Epithelial cell of proximal tubule (primary cell): ENCODE data around the gene ITK. TPM values are rescaled to one million over a fixed set of nuclear protein-coding genes. Genes with fewer than 3 reads are reported as not detected.

Source experiments
- DNase-seq: peaks from one replicate; pipeline ENCODE4 v3.0.0-alpha.2; 2011; ENCODE audit warnings: low read depth
- H3K4me3 ChIP-seq: 2 replicates; pipeline ENCODE4 v1.5.1; 2011; ENCODE audit warnings: low read depth, mild to moderate bottlenecking, low read length
- total RNA-seq: library from RNA; depleted of rRNA; stranded (reverse); fragments of >200 nt; gene quantifications from 2 replicates; pipeline ENCODE4 v1.2.3, GENCODE V29; 2015
- TF ChIP-seq, protein P1 (sequence below): conservative IDR thresholded peaks from 2 replicates; pipeline ENCODE4 v1.5.1; 2012; ENCODE audit warnings: low read depth, mild to moderate bottlenecking, low read length

The ITK gene
- total RNA-seq, 1 donor from 2014 or later = not detected

DNA sequence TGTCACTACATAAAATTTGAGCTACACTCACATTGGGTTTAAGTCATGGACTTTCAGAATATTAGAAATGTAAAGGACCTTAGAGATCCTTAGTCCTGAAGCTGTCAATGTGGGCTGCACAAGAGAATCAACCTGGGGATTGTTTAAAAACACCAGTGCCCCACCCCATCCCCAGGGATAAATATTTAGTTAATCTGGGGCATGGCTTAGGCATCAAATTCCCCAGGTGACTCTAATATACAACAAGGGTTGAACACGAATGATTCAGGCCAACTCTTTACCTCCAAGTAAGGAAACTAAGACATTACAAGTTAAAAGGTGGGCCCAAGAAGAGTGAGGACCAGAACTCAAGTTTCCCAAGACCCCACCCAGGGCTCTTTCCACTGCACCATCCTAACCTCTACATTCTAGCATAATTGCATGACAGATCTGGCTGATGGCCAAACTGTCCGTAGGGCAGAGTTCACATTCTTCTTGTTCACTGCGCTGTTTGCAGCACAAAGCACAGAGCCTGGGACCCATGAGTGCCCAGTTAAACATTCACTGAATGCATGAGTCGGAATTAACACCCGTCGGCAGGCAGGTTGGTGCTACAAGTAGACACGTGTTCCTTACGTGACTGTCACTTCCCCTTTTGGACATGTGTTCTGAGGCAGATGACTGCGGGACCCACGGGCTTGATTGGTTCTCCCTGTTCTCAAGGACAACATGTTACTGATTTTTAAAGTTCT lies 110.5 kb downstream of the ITK start:
- TF ChIP-seq, protein P1, sequence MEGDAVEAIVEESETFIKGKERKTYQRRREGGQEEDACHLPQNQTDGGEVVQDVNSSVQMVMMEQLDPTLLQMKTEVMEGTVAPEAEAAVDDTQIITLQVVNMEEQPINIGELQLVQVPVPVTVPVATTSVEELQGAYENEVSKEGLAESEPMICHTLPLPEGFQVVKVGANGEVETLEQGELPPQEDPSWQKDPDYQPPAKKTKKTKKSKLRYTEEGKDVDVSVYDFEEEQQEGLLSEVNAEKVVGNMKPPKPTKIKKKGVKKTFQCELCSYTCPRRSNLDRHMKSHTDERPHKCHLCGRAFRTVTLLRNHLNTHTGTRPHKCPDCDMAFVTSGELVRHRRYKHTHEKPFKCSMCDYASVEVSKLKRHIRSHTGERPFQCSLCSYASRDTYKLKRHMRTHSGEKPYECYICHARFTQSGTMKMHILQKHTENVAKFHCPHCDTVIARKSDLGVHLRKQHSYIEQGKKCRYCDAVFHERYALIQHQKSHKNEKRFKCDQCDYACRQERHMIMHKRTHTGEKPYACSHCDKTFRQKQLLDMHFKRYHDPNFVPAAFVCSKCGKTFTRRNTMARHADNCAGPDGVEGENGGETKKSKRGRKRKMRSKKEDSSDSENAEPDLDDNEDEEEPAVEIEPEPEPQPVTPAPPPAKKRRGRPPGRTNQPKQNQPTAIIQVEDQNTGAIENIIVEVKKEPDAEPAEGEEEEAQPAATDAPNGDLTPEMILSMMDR = no peak
- DNase-seq = peak; percentile 98
- H3K4me3 ChIP-seq = no peak overlapping the region

DNA sequence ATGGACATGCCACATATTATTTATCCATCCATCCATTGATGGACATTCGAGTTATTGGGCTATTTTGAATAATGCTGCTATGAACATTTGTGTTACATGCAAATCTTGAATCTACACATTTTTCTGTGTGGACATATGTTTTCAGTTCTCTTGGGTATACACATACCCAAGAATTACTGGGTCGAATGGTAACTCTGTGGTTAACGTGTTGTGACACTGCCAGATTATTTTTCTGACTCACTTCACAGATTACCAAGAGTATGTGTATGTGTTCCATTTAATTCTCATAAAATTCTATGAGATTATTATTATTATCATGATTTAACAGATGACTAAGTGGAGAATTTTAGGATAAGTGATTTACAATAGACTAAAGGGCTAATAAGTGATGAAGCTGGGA lies 112.0 kb downstream of the ITK start:
- TF ChIP-seq, protein P1 = no peak
- H3K4me3 ChIP-seq = no peak overlapping the region
- no peak for DNase-seq

DNA sequence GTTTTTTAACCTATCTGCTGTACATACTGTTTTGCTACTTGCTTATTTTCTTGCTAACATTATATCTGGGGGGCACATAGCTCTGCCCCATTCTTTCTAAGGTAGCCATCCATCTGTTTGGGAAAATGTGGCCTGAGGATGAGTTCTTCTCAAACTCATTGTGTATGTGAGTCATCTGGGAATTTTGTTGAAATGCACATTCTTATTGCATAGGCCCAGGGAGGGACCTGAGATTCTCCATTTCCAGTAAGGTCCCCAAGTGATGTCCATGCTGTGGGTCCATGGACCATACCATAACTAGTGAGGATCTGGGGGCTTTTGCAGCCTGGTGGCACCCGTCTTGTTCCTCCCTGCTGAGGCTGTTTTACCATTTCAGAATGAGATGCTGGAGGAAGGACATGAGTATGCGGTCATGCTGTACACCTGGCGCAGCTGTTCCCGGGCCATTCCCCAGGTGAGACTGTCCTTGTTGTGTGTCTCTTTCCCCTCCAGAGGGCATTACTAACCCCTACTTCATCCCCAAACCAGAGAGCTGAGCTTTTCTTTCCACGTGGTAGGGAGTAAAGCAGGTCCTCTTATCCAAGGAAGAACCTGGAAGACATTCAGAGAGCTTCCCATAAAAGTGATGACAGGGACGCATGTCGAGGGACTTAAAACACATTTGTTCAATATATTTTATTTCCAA lies 113.9 kb downstream of the ITK start:
- H3K4me3 ChIP-seq = no peak overlapping the region
- TF ChIP-seq, protein P1 = no peak
- no peak for DNase-seq

DNA sequence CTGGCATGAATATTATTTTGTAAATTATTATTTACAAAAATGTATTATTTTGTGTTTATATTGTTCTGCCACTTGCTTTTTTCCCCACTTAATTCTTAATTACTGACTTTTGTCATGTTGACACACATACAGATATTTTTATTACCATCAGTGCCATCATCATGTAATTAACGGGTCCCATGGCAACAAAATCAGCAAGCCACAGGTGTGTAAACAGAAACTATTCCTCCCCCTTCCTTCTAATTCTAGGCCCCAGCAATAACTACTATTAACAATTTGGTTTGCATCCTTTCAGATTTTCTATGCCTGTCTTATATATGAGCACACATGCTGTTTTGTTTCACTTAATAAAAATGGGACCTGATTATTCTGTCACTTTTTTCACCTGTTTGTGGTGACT lies 114.6 kb downstream of the ITK start:
- TF ChIP-seq, protein P1 = no peak
- no peak overlapping the region for H3K4me3 ChIP-seq
- DNase-seq = no peak

DNA sequence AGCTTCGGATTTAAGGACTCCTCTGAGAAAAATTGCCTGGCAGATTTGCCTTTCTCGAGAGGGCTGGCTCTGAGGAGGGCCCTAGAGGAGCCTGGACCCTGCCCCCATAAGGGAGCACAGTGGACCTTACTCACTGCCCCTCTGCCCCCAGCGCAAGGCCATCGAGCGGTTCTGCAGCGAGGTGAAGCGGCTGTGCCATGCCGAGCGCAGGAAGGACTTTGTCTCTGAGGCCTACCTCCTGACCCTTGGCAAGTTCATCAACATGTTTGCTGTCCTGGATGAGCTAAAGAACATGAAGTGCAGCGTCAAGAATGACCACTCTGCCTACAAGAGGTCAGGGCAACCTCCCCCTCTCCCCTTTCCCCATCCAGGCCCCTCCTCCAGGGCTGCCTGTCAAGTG lies 119.9 kb downstream of the ITK start:
- no peak for DNase-seq
- TF ChIP-seq, protein P1 = no peak

DNA sequence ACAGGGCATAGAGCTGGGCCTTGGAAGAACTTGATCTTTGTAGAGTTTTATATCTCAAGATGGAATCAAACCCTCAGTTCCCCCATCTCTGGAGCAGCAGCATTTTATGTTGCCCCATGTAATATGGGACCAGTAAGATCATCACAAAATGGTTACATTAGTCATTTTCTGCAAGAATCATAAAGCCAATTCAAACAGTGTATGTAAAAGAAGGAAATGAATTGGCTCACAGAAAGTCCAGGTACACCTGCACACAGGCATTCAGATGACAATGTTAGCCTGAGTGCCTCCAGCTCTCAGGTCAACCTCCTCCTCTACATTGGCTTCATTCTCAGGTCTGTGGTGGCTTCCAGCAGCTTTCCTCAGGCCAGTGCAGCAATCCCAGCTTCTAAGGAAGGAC lies 120.4 kb downstream of the ITK start:
- TF ChIP-seq, protein P1 = no peak
- no peak for DNase-seq
- H3K4me3 ChIP-seq = no peak overlapping the region

More for the DNA sequence above, 119.9 kb downstream of the ITK start:
- no peak overlapping the region for H3K4me3 ChIP-seq
